HG03460 (cell line): Measurements from ENCODE around the gene NOD2.

Source experiments
- ATAC-seq: cut with Tn5 transposase; IDR thresholded peaks from one replicate; pipeline ENCODE4 v1.9.1; 2021; ENCODE audit not compliant: unreplicated experiment

The NOD2 gene

GRCh38 chr16:50690177-50690576 lies 3.2 kb upstream of the NOD2 start:
- no peak for ATAC-seq

GRCh38 chr16:50692644-50692998 lies 785 bp upstream of the NOD2 start:
- no peak for ATAC-seq

- ATAC-seq, result no peak
These were observed 800 bp downstream of the NOD2 start for GRCh38 chr16:50694206-50694605.

- ATAC-seq, result no peak
These were observed 1.9 kb downstream of the NOD2 start for GRCh38 chr16:50695017-50696000.

- ATAC-seq, result peak; percentile 35
These were observed 2.7 kb downstream of the NOD2 start for GRCh38 chr16:50696126-50696525.

GRCh38 chr16:50696575-50697420 lies 3.4 kb downstream of the NOD2 start:
- ATAC-seq, result peak; percentile 59

- ATAC-seq, result no peak
These were observed 4.0 kb downstream of the NOD2 start for GRCh38 chr16:50697421-50697715.

- peak; percentile 34 for ATAC-seq
These were observed 4.7 kb downstream of the NOD2 start for GRCh38 chr16:50697881-50698767.

- ATAC-seq, result no peak
These were observed 6.1 kb downstream of the NOD2 start for GRCh38 chr16:50699326-50700159.

GRCh38 chr16:50702725-50703124 lies 9.3 kb downstream of the NOD2 start:
- ATAC-seq, result no peak

GRCh38 chr16:50704245-50704644 lies 10.8 kb downstream of the NOD2 start:
- ATAC-seq, result no peak

GRCh38 chr16:50705436-50706110 lies 12.2 kb downstream of the NOD2 start:
- no peak for ATAC-seq

GRCh38 chr16:50706250-50706649 lies 12.8 kb downstream of the NOD2 start:
- ATAC-seq, result no peak

GRCh38 chr16:50708373-50709060 lies 15.1 kb downstream of the NOD2 start:
- no peak for ATAC-seq

- no peak for ATAC-seq
These were observed 15.8 kb downstream of the NOD2 start for GRCh38 chr16:50709061-50709684.

- no peak for ATAC-seq
These were observed 16.6 kb downstream of the NOD2 start for GRCh38 chr16:50709980-50710379.

GRCh38 chr16:50711040-50711439 lies 17.6 kb downstream of the NOD2 start:
- no peak for ATAC-seq

GRCh38 chr16:50711862-50712559 lies 18.6 kb downstream of the NOD2 start:
- no peak for ATAC-seq
